Gastroesophageal sphincter (tissue), 3 donors: ENCODE measurements around the gene PDE6A.

ENCODE experiments used
- CTCF ChIP-seq, 4 experiments: fragments of 200-600 bp in 2 of 4; fragments of 450-650 bp in 2 of 4; sonication (generic) in 1 of 4; IDR thresholded peaks; one replicate each; pipeline ENCODE4 v1.5.1; 2017 to 2019; ENCODE audit warnings: antibody characterized with exemption in 4 of 4, mild to moderate bottlenecking in 2 of 4, moderate library complexity in 2 of 4
- POLR2AphosphoS5 ChIP-seq: sonication (generic); formaldehyde crosslinking; IDR thresholded peaks from one replicate; pipeline ENCODE4 v1.6.1; 2017; ENCODE audit warnings: antibody characterized with exemption

GRCh38 chr5:149818116-149818515 is 126.5 kb downstream of the PDE6A start:
- TF ChIP-seq CTCF (IDR thresholded peaks at IDR 0.05) = no peak
- TF ChIP-seq POLR2AphosphoS5 = no peak
